ENCODE data around the gene CHST11.

DNA sequence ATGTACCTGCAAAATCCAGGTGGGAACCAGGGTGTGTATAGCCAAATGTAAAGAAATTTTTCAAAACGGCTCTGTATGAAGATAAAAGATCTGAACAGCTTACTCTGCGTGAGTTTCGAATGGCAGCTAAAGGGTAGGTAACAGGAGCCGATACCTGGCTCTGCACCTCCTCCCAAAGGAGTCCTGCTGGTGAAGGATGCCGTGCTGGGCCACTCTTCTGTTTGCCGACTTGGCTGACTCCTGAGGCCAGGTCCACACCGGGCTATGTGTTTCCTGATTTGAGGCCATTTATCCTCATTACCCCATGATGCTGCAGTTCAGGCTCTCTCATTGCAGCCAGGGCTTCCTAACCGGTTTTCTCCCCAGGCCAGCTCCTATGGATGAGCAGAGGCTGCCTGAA, 256.7 kb downstream of the CHST11 start:
- TF ChIP-seq, protein P1, sequence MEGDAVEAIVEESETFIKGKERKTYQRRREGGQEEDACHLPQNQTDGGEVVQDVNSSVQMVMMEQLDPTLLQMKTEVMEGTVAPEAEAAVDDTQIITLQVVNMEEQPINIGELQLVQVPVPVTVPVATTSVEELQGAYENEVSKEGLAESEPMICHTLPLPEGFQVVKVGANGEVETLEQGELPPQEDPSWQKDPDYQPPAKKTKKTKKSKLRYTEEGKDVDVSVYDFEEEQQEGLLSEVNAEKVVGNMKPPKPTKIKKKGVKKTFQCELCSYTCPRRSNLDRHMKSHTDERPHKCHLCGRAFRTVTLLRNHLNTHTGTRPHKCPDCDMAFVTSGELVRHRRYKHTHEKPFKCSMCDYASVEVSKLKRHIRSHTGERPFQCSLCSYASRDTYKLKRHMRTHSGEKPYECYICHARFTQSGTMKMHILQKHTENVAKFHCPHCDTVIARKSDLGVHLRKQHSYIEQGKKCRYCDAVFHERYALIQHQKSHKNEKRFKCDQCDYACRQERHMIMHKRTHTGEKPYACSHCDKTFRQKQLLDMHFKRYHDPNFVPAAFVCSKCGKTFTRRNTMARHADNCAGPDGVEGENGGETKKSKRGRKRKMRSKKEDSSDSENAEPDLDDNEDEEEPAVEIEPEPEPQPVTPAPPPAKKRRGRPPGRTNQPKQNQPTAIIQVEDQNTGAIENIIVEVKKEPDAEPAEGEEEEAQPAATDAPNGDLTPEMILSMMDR (conservative IDR thresholded peaks at IDR 0.05 in 1 of 2, IDR thresholded peaks at IDR 0.05 in 1 of 2; ENCODE audit: extremely low read depth in 1 of 2, insufficient read depth in 1 of 2, low read depth in 1 of 2, low read length in 2 of 2) = no peak
- no peak for TF ChIP-seq EZH2 (IDR thresholded peaks at IDR 0.05; ENCODE audit: borderline replicate concordance, low read length)
